H1 (cell line): Measurements from ENCODE around the gene TFCP2.

Experiments
- EP300 ChIP-seq, 2 experiments: IDR thresholded peaks; 1 replicate in 1 of 2; 2 replicates in 1 of 2; pipeline ENCODE4 v1.6.1; 2011 to 2012; ENCODE audit warnings: low read depth in 2 of 2, low read length in 2 of 2, mild to moderate bottlenecking in 2 of 2, borderline replicate concordance in 1 of 2, inconsistent platforms in 1 of 2, moderate library complexity in 1 of 2
- EZH2 ChIP-seq: fragments of 200-600 bp; sonication (generic); IDR thresholded peaks from 2 replicates; pipeline ENCODE4 v1.7.1; 2012; ENCODE audit warnings: low read depth, mild to moderate bottlenecking, moderate library complexity, low read length, inconsistent platforms; ENCODE audit not compliant: severe bottlenecking
- POLR2AphosphoS5 ChIP-seq: IDR thresholded peaks from 2 replicates; pipeline ENCODE4 v1.6.1; 2011; ENCODE audit warnings: low read depth, low read length
- RAD21 ChIP-seq, 2 experiments: IDR thresholded peaks in 1 of 2; conservative IDR thresholded peaks in 1 of 2; 2 replicates each; pipeline ENCODE4 v1.6.1; 2011; ENCODE audit warnings: low read depth in 2 of 2, low read length in 2 of 2, improper control_type of control experiment in 1 of 2, inconsistent platforms in 1 of 2, mild to moderate bottlenecking in 1 of 2, moderate library complexity in 1 of 2
- RFX5 ChIP-seq: IDR thresholded peaks from 2 replicates; pipeline ENCODE4 v1.6.1; 2011; ENCODE audit warnings: low read depth, low read length, improper control_type of control experiment, borderline replicate concordance
- TAF7 ChIP-seq: optimal IDR thresholded peaks from 2 replicates; pipeline ENCODE3; 2011; ENCODE audit warnings: low read depth, mild to moderate bottlenecking, inconsistent platforms, low read length, moderate library complexity, borderline replicate concordance
- TF ChIP-seq, protein P1 (sequence below), 3 experiments: IDR thresholded peaks; 1 replicate in 2 of 3; 2 replicates in 1 of 3; pipeline versions ENCODE4 v1.5.1 to v1.6.1; 2011; ENCODE audit warnings: low read length in 3 of 3, mild to moderate bottlenecking in 3 of 3, inconsistent platforms in 2 of 3, low read depth in 1 of 3, moderate library complexity in 1 of 3; ENCODE audit not compliant: insufficient read depth in 1 of 3; ENCODE audit errors: control extremely low read depth in 1 of 3

DNA sequence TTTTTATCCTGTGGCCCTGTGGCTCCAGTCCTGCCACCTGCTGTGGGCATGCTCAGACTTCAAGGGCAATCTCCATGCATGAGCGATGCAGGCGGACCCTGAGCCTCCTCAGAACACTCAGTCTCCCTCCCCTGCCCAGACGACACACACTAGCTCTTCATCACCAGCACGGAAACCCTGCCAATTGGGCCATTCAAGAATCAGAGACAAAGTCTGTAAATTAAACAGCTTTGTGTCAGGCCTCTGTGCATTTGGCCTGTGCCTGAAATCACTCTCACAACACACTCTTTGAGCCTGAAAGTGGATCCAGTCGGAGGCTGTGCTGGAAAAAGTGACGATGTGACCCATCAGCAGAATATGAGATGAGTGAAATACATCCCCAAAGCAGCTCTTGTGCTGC is 32.4 kb upstream of the TFCP2 start:
- TF ChIP-seq RAD21 (IDR thresholded peaks at IDR 0.05 in 1 of 2, conservative IDR thresholded peaks at IDR 0.05 in 1 of 2; ENCODE audit: low read depth in 2 of 2, low read length in 2 of 2) (no peak), EZH2 (no peak), TAF7 (no peak), RFX5 (no peak), EP300 (IDR thresholded peaks at IDR 0.05; ENCODE audit: borderline replicate concordance in 1 of 2, low read depth in 2 of 2, low read length in 2 of 2) (no peak), POLR2AphosphoS5 (no peak)
- TF ChIP-seq, protein P1, sequence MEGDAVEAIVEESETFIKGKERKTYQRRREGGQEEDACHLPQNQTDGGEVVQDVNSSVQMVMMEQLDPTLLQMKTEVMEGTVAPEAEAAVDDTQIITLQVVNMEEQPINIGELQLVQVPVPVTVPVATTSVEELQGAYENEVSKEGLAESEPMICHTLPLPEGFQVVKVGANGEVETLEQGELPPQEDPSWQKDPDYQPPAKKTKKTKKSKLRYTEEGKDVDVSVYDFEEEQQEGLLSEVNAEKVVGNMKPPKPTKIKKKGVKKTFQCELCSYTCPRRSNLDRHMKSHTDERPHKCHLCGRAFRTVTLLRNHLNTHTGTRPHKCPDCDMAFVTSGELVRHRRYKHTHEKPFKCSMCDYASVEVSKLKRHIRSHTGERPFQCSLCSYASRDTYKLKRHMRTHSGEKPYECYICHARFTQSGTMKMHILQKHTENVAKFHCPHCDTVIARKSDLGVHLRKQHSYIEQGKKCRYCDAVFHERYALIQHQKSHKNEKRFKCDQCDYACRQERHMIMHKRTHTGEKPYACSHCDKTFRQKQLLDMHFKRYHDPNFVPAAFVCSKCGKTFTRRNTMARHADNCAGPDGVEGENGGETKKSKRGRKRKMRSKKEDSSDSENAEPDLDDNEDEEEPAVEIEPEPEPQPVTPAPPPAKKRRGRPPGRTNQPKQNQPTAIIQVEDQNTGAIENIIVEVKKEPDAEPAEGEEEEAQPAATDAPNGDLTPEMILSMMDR (IDR thresholded peaks at IDR 0.05; ENCODE audit: control extremely low read depth in 1 of 3, insufficient read depth in 1 of 3, low read depth in 1 of 3, low read length in 3 of 3) = no peak
